OCI-LY7 (cell line): ENCODE results near the gene UBE2L3. TPM values are rescaled to one million over a fixed set of nuclear protein-coding genes. Genes with fewer than 3 reads are reported as not detected.

Source experiments
- BruUV-seq: library from RNA; stranded (reverse); fragments of 400-500 nt; replicated peaks from 2 replicates; lab custom pipeline; 2021; lab: Mats Ljungman, UMichigan
- CTCF ChIA-PET: fragments of 300-600 bp; sonication (Branson Sonifier 250); formaldehyde crosslinking; loops from one replicate; lab custom pipeline; 2022; ENCODE audit warnings: antibody characterized with exemption; ENCODE audit not compliant: unreplicated experiment; lab: Charles Lee
- POLR2A ChIA-PET: fragments of 300-600 bp; sonication (Branson Sonifier 250); formaldehyde crosslinking; loops from one replicate; lab custom pipeline; 2022; ENCODE audit warnings: antibody characterized with exemption; lab: Charles Lee
- DNase-seq: peaks from one replicate; pipeline ENCODE4 v3.0.0-alpha.2; 2015; ENCODE audit warnings: low spot score
- H2AFZ ChIP-seq: fragments of 200-600 bp; sonication (generic), shearing (Covaris generic); 2 replicates; pipeline ENCODE4 v1.6.1; 2014; ENCODE audit warnings: mild to moderate bottlenecking, antibody characterized with exemption, low read length, moderate library complexity
- H3K27ac ChIP-seq: fragments of 200-600 bp; sonication (generic); 2 replicates; pipeline ENCODE4 v1.5.1; 2014; ENCODE audit warnings: mixed run types, low read depth, mild to moderate bottlenecking, moderate library complexity, low read length, inconsistent platforms; ENCODE audit not compliant: poor library complexity, severe bottlenecking
- H3K36me3 ChIP-seq: fragments of 200-600 bp; sonication (generic); 2 replicates; pipeline ENCODE4 v1.6.1; 2014; ENCODE audit warnings: mild to moderate bottlenecking, antibody characterized with exemption, low read length, moderate library complexity, mixed read lengths; ENCODE audit not compliant: insufficient read depth
- H3K4me1 ChIP-seq: fragments of 200-600 bp; sonication (generic); 2 replicates; pipeline ENCODE4 v1.5.1; 2014; ENCODE audit warnings: mild to moderate bottlenecking, low read length; ENCODE audit not compliant: insufficient read depth, poor library complexity, severe bottlenecking
- H3K4me2 ChIP-seq: fragments of 200-600 bp; sonication (generic); 2 replicates; pipeline ENCODE4 v1.6.1; 2014; ENCODE audit warnings: mild to moderate bottlenecking, low read length
- H3K4me3 ChIP-seq: fragments of 200-600 bp; sonication (generic); 2 replicates; pipeline ENCODE4 v1.5.1; 2014; ENCODE audit warnings: mild to moderate bottlenecking, low read depth, low read length; ENCODE audit not compliant: poor library complexity, severe bottlenecking
- H3K79me2 ChIP-seq: fragments of 200-600 bp; sonication (generic); 2 replicates; pipeline ENCODE4 v1.6.1; 2016; ENCODE audit warnings: low read depth, mild to moderate bottlenecking, low read length, moderate library complexity, mixed read lengths; ENCODE audit not compliant: insufficient read depth
- H3K9me2 ChIP-seq: fragments of 200-600 bp; sonication (generic); 2 replicates; pipeline ENCODE4 v1.6.1; 2016; ENCODE audit warnings: mild to moderate bottlenecking, low read length, mixed read lengths; ENCODE audit not compliant: insufficient read depth
- H3K9me3 ChIP-seq: fragments of 200-600 bp; sonication (generic); 2 replicates; pipeline ENCODE4 v1.6.1; 2014; ENCODE audit warnings: mild to moderate bottlenecking, mixed run types, low read length, mixed read lengths
- H4K20me1 ChIP-seq: fragments of 200-600 bp; sonication (generic); 2 replicates; pipeline ENCODE4 v1.6.1; 2014; ENCODE audit warnings: mild to moderate bottlenecking, antibody characterized with exemption, low read length, moderate library complexity, mixed read lengths; ENCODE audit not compliant: insufficient read depth
- CTCF ChIP-seq: fragments of 200-600 bp; sonication (generic); conservative IDR thresholded peaks from 2 replicates; pipeline ENCODE4 v1.5.1; 2014; ENCODE audit warnings: mild to moderate bottlenecking, antibody characterized with exemption, low read length, moderate library complexity, mixed read lengths
- EZH2phosphoT487 ChIP-seq: fragments of 200-600 bp; sonication (generic); IDR thresholded peaks from 2 replicates; pipeline ENCODE4 v1.6.1; 2018; ENCODE audit warnings: low read depth, borderline replicate concordance, mild to moderate bottlenecking, mixed run types, antibody characterized with exemption, low read length, moderate library complexity, mixed read lengths
- intact Hi-C: fragments of 100-400 bp; cut with micrococcal nuclease; formaldehyde crosslinking; loops from one replicate; pipeline ENCODE4 v1.10.0; 2022; ENCODE audit not compliant: unreplicated experiment
- total RNA-seq, 2 experiments: library from RNA; depleted of rRNA in 1 of 2; stranded (reverse); fragments of >200 nt in 1 of 2; shearing (Covaris generic) in 1 of 2; gene quantifications; 2 replicates each; pipeline ENCODE4 v1.2.3, GENCODE V29; 2014 to 2022

Gene UBE2L3
- total RNA-seq, 2 experiments from 2014 or later: 63.8 to 67.1 TPM

- no peaks in the 10 kb centered on the region for H3K9me3 ChIP-seq
- no peak overlapping the region for H3K27ac ChIP-seq
- no TSS peak for BruUV-seq
- no peaks in the 10 kb centered on the region for H4K20me1 ChIP-seq
- H3K4me2 ChIP-seq: no peak overlapping the region
- ChIA-PET POLR2A (interaction anchor here (2.5 kb wide), 1 partner anchor 8 kb away, joined by 7 read pairs; the partner anchor contains the start of gene SDF2L1), CTCF (no interaction called here)
- H3K9me2 ChIP-seq: no peaks in the 10 kb centered on the region
- H2AFZ ChIP-seq: no peak overlapping the region
- peaks cover 47% of the 10 kb centered on the region for H3K36me3 ChIP-seq
- DNase-seq: no peak
- H3K4me3 ChIP-seq: no peak overlapping the region
- H3K79me2 ChIP-seq: no peaks in the 10 kb centered on the region
- no peak for TF ChIP-seq CTCF
- intact Hi-C loops: no loop called here
- H3K4me1 ChIP-seq: peaks cover 32% of the 10 kb centered on the region
These were observed 82.8 kb downstream of the UBE2L3 start for GRCh38 chr22:21650280-21650679.

GRCh38 chr22:21650823-21651520, 83.5 kb downstream of the UBE2L3 start:
- BruUV-seq: no TSS peak

More at GRCh38 chr22:21650823-21651520, 83.5 kb downstream of the UBE2L3 start:
- Histone ChIP-seq H2AFZ (peak overlapping the region; percentile 97), H3K4me2 (peak overlapping the region; percentile 97), H3K4me1 (peaks cover 32% of the 10 kb centered on the region), H3K4me3 (peak overlapping the region; percentile 76), H3K79me2 (no peaks in the 10 kb centered on the region), H3K9me2 (no peaks in the 10 kb centered on the region), H4K20me1 (no peaks in the 10 kb centered on the region), H3K9me3 (no peaks in the 10 kb centered on the region), H3K36me3 (peaks cover 42% of the 10 kb centered on the region), H3K27ac (peak overlapping the region; percentile 68)
- TF ChIP-seq EZH2phosphoT487: no peak
- TF ChIP-seq CTCF: no peak
- CTCF ChIA-PET: no interaction called here
- intact Hi-C loops: no loop called here
- POLR2A ChIA-PET: interaction anchor here (2.5 kb wide), 1 partner anchor 9 kb away, joined by 7 read pairs; the partner anchor contains the start of gene SDF2L1
- no peak for DNase-seq
